ENCODE data around the gene EXOC7.

EXOC7 gene

DNA sequence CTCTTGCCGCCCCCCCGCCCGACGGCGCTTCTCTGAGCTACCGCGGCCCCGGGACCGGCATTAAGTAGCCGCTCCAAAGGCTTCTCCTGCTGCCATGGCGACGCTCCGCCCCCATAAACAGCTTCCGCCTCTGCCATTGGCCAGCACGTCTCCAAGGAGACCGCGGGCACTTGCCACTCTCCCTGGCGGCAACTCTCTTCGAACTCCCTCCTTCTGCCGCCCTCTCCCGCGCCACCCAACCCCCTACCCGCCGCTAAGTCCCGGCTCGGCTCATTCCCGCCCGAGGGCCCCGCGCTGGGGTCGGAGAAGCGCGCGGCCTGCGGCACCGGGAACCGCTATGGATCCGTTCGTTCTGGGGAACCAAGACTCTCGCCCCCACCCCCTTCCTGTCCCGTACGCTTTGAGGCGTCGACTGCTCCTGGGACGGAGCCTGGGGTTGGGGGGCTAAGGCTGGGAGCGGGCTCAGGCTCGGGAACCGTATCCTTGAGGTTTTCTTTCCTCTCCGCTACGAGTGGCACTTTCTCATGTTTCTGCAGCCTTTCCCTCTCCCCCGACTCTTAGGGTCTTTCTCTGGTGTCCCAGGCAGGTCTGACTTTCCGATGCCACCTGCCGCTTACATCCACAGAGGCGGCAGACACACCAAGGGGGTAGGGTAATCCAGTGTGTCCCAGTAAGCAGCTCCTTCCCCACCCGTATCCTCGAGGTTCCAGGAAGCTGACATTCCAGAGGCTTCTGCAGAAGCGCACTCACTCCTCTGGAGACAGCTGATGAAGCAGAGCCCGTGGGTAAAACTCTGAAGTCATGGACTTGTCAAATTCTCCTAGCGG is 37.8 kb upstream of the EXOC7 start, which contains the start of gene FOXJ1:
FOXJ1 (minus strand) TSS at position 34 of the 827 bp plus-strand sequence. CDS start 850 bp downstream, outside the sequence.
- H3K36me3 Mint-ChIP-seq (ENCODE audit: low read depth), result peaks cover 5% of the 10 kb centered on the region
- peaks cover 60% of the 10 kb centered on the region for H3K4me1 Mint-ChIP-seq (ENCODE audit: low read depth)
- peaks cover 6% of the 10 kb centered on the region for H3K27me3 Mint-ChIP-seq
- peak; percentile 95 for DNase-seq
- no peaks in the 10 kb centered on the region for H3K9me3 Mint-ChIP-seq
- H3K4me3 Mint-ChIP-seq, result peak within 1 kb of the TSS; percentile 69
- H3K27ac Mint-ChIP-seq, result peak within 1 kb of the TSS; percentile 77

DNA sequence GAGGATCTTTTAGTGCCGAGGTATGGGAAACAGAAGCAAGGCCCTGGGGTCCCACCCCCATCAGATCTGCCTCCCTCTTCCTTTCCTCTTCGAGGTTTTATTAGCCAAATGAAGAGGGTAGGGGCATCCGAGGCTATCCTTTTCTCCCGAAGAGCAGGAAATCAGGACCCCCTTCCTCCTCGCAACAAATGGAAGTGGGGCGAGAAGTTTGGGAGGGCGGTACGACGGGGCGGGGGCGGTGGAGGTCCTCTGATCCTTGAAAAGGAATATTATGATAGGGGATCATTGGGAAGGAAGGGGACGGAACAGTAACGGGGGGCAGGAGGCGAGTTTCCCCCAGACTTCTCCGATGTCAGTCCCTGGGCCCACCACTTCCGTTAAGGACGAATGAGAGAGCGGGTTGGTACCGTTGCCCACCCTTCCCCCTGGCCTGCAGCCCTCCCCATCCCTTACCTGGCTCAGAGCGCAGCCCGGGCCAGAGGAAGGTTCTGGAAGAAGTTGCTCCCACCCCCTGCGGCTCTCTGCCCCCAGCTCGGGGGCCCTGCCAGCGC is 37.1 kb upstream of the EXOC7 start:
- Mint-ChIP-seq H3K36me3 (ENCODE audit: low read depth) (peaks cover 4% of the 10 kb centered on the region), H3K27ac (no peak overlapping the region), H3K4me1 (ENCODE audit: low read depth) (peaks cover 54% of the 10 kb centered on the region), H3K9me3 (no peaks in the 10 kb centered on the region), H3K27me3 (peaks cover 6% of the 10 kb centered on the region), H3K4me3 (peak overlapping the region; percentile 69)
- DNase-seq, result no peak

DNA sequence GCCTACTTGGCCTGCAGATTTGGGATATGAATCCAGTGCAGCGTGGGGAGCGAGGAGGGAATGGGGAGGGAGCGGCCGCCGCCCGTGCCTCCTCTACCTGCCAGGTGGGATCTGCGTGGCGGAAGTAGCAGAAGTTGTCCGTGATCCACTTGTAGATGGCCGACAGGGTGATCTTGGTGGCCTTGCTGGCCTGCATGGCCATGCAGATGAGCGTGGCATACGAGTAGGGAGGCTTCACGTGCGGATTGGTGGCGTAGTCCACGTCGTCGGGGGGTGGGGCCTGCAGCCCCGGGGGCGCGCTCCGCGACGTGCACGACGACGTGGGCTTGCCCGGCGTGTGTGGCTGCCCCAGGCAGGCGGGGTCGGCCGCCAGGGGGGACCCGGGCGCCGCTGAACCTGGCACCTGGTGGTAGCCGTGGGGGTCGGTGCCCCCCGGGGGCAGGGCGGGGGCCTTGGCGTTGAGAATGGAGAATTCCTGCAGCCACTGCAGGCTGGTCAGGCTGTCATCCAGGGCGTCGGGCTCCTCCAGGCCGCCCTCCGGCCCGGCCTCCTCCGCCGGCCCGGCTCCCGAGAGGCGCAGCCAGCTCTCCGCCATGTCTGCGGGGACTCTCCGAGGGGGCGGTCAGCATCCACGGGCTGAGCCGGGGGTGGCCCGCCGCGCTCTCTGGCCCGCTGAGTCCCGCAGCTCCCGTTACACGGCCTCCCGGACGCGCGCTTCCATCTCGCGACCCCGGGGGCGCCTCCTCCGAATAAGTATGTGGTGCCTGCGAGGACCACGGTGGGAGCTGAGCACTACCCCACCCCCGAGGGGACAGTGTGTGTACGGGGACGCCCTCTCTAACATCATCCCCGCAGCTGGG is 36.4 kb upstream of the EXOC7 start:
- H3K9me3 Mint-ChIP-seq, result no peaks in the 10 kb centered on the region
- H3K27me3 Mint-ChIP-seq, result peaks cover 6% of the 10 kb centered on the region
- peaks cover 3% of the 10 kb centered on the region for H3K36me3 Mint-ChIP-seq (ENCODE audit: low read depth)
- peak overlapping the region; percentile 3 for H3K27ac Mint-ChIP-seq
- H3K4me3 Mint-ChIP-seq, result peak overlapping the region; percentile 69
- DNase-seq, result peak; percentile 68
- peaks cover 53% of the 10 kb centered on the region for H3K4me1 Mint-ChIP-seq (ENCODE audit: low read depth)

DNA sequence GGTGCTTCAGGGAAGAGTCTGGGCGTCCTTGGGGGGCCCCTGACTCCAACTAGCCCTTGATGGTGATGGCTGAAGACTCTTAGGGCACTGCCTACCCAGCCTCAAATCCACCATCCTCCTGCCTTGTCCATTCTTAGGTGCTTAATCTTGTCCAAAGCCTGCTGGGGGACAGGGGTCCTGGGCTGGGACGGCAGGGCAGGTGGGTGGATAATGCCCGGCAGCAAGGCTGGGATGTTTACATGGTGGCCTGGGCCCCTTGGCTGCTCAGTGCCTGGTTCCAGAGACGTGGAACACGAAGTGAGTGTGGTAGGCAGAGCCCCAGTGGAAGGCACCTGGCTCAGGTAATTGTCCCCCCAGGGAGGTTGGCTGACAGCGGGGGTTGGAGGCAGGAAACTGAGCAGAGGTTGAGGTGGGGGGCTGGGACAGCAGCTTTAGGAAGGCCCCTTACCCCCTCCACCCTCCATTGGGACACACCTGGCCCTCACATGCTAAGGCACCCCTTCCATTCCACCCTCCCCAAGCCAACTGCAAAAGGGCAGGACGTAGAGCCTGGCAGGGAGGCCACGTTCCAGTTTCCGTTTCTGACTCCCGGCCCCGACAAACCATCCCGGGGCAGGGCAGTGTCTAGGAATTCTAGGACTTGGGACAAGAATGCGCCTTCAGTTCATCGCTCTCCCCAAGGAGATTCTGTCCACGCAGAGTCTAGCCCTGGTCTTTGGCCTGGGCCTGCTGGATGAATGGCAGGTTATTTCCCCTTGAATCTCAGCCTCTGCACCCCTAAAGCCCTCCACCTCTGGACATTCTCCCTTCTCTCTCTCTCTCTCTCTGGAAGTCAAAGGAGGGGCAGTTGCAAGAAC is 35.5 kb upstream of the EXOC7 start:
- peak overlapping the region; percentile 58 for H3K4me3 Mint-ChIP-seq
- H3K27me3 Mint-ChIP-seq, result peaks cover 6% of the 10 kb centered on the region
- peaks cover 46% of the 10 kb centered on the region for H3K4me1 Mint-ChIP-seq (ENCODE audit: low read depth)
- H3K36me3 Mint-ChIP-seq (ENCODE audit: low read depth), result no peaks in the 10 kb centered on the region
- H3K9me3 Mint-ChIP-seq, result no peaks in the 10 kb centered on the region
- H3K27ac Mint-ChIP-seq, result peak overlapping the region; percentile 3
- DNase-seq, result no peak

DNA sequence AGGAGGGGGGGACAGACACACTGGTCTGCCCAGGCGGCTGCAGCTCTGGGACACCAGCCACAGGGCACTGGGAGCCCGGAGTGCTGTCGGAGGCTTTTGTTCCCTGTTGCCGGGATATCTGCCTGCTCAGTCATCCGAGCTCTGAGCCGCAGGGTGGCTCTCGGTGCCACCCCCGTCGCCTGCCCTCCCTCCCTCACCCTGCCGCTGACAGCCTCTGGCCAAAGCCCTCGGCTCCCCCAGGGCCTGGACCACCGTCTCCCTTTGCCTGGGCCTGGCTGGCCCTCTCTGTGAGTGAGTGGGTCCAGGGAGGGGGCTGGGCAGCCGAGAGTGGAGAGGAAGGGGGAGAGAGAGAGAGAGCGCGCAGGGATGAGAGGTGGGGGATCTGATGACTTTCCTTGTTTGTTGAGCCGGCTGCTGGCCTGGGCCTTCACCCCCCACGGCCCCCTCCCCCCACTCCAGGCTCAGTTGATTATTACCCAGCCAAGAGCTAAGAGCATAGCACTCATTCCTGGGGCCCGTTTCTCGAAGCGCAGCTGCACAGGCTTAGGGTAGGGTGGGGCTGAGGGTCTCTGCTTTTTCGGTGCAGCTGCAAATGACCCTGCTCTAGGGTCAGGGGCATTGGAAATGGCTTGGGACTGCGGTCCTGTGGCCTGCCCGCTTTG is 34.8 kb upstream of the EXOC7 start:
- H3K4me1 Mint-ChIP-seq (ENCODE audit: low read depth), result peaks cover 43% of the 10 kb centered on the region
- H3K36me3 Mint-ChIP-seq (ENCODE audit: low read depth), result no peaks in the 10 kb centered on the region

DNA sequence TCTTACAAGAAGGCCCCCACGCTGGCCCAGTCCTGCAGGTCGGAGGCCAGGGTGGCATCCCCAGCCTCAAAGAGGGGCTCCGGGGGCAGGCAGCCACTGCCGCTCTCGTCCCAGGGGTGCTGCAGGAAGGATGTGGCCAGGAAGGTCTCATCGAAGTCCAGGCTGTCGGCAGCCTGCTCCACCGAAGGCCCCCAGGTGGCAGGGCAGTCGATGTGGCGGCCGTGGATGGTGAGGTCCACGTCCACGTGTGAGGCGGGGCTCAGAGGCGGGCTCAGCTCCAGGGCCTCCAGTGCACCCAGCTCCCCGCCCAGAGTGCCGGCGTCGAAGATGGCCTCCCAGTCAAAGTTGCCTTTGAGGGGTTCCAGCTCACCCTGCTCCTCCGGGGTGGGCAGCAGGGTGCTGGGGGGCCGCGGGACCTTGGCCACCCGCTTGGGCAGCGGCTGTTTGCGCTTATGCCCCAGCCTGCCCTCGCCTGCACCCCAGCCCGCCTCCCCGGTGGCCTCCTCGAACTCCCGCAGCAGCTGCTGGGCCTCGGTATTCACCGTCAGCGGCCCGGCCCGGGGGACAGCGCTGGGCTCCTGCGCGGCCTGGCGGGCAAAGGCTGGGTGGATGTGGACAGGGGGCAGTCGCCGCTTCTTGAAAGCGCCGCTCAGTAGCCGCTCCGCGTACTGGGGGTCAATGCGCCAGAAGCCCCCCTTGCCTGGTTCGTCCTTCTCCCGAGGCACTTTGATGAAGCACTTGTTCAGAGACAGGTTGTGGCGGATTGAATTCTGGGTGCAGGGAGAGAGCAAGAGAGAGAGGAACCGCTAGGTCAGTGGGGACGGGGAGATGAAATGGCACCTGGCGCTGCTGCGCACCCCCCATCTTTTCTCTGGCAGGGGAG is 34.0 kb upstream of the EXOC7 start:
- no peaks in the 10 kb centered on the region for H3K36me3 Mint-ChIP-seq (ENCODE audit: low read depth)
- no peak overlapping the region for H3K4me3 Mint-ChIP-seq
- no peaks in the 10 kb centered on the region for H3K9me3 Mint-ChIP-seq
- peaks cover 6% of the 10 kb centered on the region for H3K27me3 Mint-ChIP-seq
- no peak overlapping the region for H3K27ac Mint-ChIP-seq
- peaks cover 36% of the 10 kb centered on the region for H3K4me1 Mint-ChIP-seq (ENCODE audit: low read depth)
- no peak for DNase-seq

More for the DNA sequence above, 34.8 kb upstream of the EXOC7 start:
- no peaks in the 10 kb centered on the region for H3K9me3 Mint-ChIP-seq
- H3K27me3 Mint-ChIP-seq, result peaks cover 6% of the 10 kb centered on the region
- no peak overlapping the region for H3K4me3 Mint-ChIP-seq
- no peak overlapping the region for H3K27ac Mint-ChIP-seq
- no peak for DNase-seq

DNA sequence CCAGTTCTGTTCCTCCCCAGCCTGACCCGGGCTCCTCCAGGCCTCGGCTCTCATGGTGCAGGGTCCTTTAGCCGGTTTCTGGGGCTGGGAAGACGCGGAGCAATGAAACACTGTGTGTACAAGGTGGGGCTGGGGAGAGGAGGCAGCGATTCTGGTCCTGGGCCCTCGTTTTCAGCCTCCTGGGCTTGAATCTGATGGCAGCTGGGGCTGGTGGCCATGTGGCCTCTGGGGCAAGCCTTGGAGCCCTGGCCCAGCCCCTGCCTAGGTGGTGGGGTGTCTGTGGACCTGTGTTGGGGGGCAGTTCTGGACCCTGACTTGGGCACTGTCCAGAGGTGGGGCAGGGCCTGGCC is 33.4 kb upstream of the EXOC7 start:
- Mint-ChIP-seq H3K4me3 (no peak overlapping the region), H3K36me3 (ENCODE audit: low read depth) (no peaks in the 10 kb centered on the region), H3K9me3 (no peaks in the 10 kb centered on the region), H3K4me1 (ENCODE audit: low read depth) (peaks cover 30% of the 10 kb centered on the region), H3K27me3 (peaks cover 6% of the 10 kb centered on the region), H3K27ac (no peak overlapping the region)
- no peak for DNase-seq

DNA sequence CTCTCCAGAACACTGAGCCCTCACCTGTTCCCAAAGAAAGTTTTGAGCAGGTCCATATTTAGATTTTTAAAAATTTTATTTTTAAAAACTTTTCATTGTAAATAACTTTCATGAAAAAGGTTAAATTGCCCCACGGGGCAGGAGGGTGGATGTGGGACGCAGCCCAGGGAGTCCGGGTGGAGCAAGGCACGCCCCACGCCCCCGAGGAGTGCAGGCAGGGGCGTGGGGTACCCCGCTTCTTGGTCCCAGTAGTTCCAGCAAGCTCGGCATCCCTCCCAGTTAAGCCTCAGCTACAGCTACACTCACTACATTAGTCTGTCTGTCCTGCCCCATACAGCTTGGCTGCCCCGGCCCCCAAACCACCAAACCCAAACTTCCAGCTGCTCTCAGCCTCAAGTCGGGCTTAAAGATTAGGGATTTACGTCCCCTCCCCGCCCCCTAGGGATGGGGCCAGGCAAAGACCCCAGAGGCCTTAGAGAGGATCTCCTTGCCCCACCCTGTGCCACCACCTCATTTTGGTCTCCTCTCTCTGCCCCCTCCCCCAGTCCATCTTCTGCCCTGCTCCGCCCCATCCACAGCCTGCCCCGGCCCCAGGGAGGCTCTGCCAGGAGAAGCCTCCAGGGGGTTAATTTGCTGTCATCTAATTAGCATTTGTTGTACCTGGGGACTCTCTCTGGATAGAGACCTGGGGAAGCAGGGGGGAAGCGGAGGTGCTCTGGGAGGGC is 32.9 kb upstream of the EXOC7 start:
- no peak overlapping the region for H3K27ac Mint-ChIP-seq

DNA sequence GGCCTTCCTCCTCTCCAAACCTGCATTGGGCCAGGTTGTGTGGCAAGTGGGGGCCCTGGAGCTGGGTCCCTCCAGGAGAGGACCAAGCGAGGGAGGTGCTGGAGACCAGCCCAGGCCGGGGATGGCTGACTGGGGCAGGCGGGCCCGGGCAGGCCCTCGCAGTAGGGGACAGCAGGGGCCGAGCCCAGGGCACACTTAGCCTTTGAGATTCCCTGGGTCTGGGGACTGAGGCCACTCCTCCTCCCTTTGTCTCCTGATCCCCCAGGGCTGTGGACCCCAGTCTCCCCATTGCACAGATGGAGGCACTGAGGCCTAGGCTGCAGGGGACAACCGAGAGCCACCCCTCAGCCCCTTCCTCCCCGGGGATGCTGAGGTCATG is 32.2 kb upstream of the EXOC7 start:
- Mint-ChIP-seq H3K9me3 (no peaks in the 10 kb centered on the region), H3K4me1 (ENCODE audit: low read depth) (peaks cover 21% of the 10 kb centered on the region), H3K27ac (no peak overlapping the region), H3K36me3 (ENCODE audit: low read depth) (no peaks in the 10 kb centered on the region), H3K27me3 (peaks cover 6% of the 10 kb centered on the region), H3K4me3 (no peak overlapping the region)
- DNase-seq, result no peak

More for the DNA sequence above, 32.9 kb upstream of the EXOC7 start:
- peaks cover 25% of the 10 kb centered on the region for H3K4me1 Mint-ChIP-seq (ENCODE audit: low read depth)
- no peaks in the 10 kb centered on the region for H3K36me3 Mint-ChIP-seq (ENCODE audit: low read depth)
- H3K27me3 Mint-ChIP-seq, result peaks cover 6% of the 10 kb centered on the region
- H3K4me3 Mint-ChIP-seq, result no peak overlapping the region
- no peaks in the 10 kb centered on the region for H3K9me3 Mint-ChIP-seq
- no peak for DNase-seq

DNA sequence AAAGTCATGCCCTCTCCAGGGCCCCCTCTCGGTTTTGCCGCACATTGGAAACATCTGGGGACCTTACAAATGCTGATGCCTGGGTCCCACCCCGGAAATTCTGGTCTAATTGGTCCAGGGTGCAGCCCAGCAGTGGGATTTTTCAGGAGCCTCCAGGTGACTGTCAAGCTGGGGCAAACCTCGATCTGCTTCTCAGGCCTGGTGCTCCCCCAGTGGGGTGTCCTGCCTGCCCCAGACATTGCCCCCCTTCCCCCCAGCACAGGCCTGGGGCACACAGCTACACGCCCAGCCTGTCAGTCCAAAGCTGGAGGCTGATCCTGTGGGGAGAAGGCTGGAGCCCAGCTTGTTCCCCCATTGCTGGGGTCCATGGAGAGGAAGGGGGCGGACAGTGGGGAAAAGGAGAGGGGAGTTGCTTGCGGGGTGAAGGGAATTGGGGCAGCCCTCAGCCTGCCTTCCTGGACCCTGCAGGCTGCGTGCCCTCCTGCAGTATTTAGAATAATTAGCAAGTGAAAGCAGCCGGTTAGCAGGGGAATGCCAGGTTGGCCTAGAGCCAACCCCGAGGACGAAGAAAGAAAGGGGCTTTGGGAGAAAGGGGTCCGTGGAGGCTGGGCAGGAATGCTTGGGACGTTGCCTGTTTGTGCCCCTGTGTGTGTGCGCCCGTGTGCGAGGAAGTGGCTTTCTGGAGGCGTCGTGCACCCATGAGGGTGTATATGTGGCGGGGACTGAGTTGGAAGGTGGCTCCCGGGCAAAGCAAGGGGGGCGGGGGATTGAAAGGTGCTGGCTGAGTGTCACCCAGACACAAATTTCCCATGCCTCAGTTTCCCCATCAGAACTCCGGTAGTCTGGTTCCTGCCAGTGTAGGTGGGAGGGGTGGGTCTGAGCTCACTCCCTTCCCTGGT is 31.6 kb upstream of the EXOC7 start:
- Mint-ChIP-seq H3K4me1 (ENCODE audit: low read depth) (peaks cover 17% of the 10 kb centered on the region), H3K27ac (no peak overlapping the region), H3K9me3 (no peaks in the 10 kb centered on the region), H3K4me3 (no peak overlapping the region), H3K36me3 (ENCODE audit: low read depth) (no peaks in the 10 kb centered on the region), H3K27me3 (peaks cover 3% of the 10 kb centered on the region)
- no peak for DNase-seq

DNA sequence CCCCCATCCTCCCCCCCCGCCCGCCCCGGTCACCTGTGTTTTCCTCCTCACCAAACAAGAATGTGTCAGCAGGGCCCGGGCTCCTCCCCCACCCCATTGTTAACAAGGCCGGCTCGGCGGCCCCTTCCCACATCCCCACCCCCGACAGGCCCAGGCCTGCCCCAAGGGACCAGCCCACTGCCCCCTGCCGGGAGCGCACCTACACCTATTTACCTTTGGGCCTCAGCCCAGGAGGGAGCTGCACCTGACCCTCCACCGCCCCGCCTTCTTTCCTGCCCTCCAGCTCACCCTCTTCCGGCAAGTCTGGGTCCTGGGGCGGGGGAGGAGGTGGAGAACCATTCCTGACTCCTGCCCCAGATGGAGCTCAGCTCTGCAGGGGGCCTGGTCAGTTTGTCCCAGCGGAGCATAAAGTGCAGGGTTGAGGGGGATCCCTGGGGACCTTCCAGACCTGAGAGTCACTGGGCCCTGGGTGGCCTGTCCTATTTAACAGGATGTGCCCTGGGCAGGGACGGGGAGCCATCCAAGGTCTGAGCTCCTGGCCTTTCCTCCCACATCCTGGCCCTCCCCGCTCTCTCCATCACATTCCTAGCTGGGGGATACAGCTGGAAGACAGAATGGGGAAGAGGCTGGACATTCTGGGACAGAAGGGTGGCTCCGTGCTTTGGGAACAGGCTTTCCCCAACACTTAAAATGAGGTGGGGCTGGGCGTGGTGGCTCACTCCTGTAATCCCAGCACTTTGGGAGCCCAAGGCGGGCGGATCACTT is 29.2 kb upstream of the EXOC7 start:
- Mint-ChIP-seq H3K4me1 (ENCODE audit: low read depth) (peaks cover 13% of the 10 kb centered on the region), H3K9me3 (no peaks in the 10 kb centered on the region), H3K27me3 (no peaks in the 10 kb centered on the region), H3K36me3 (ENCODE audit: low read depth) (no peaks in the 10 kb centered on the region), H3K4me3 (no peak overlapping the region), H3K27ac (no peak overlapping the region)
- DNase-seq, result no peak
